Activated CD4-positive, alpha-beta memory T cell treated with anti-CD3 and anti-CD28 coated beads, Interleukin-2, amount 10 ng/mL, durations not matched to agents 7 days and 5 days (primary cell): ENCODE data around the gene SHPK. TPM values are rescaled to one million over a fixed set of nuclear protein-coding genes. Genes with fewer than 3 reads are reported as not detected.
A peak's percentile ranks its signal among the peaks of the same experiment; 100 is the strongest.

Source experiments
- CTCF ChIA-PET: fragments of 350-600 bp; sonication (Branson Sonifier 250); formaldehyde crosslinking; loops from one replicate; lab custom pipeline; 2021; ENCODE audit warnings: antibody characterized with exemption, inconsistent platforms; lab: Charles Lee
- POLR2A ChIA-PET: fragments of 350-600 bp; sonication (Branson Sonifier 250); formaldehyde crosslinking; loops from one replicate; lab custom pipeline; 2021; ENCODE audit warnings: antibody characterized with exemption; lab: Charles Lee
- DNase-seq: peaks from one replicate; pipeline ENCODE4 v3.0.0-alpha.2; 2020
- H3K27ac Mint-ChIP-seq: one replicate; pipeline ENCODE4 v1.8.0; 2021; ENCODE audit warnings: mild to moderate bottlenecking, mixed read lengths
- H3K27me3 Mint-ChIP-seq: one replicate; pipeline ENCODE4 v1.8.0; 2021; ENCODE audit warnings: mixed read lengths
- H3K36me3 Mint-ChIP-seq: one replicate; pipeline ENCODE4 v1.8.0; 2021; ENCODE audit warnings: low read depth, mixed read lengths
- H3K4me1 Mint-ChIP-seq: one replicate; pipeline ENCODE4 v1.8.0; 2021; ENCODE audit warnings: mixed read lengths
- H3K4me3 Mint-ChIP-seq: one replicate; pipeline ENCODE4 v1.8.0; 2021; ENCODE audit warnings: mild to moderate bottlenecking, mixed read lengths
- H3K9me3 Mint-ChIP-seq: one replicate; pipeline ENCODE4 v1.8.0; 2021; ENCODE audit warnings: mixed read lengths
- total RNA-seq, 2 experiments: library from RNA; stranded (reverse); gene quantifications; one replicate each; pipeline ENCODE4 v1.2.3, GENCODE V29; 2021

Gene SHPK, protein sequence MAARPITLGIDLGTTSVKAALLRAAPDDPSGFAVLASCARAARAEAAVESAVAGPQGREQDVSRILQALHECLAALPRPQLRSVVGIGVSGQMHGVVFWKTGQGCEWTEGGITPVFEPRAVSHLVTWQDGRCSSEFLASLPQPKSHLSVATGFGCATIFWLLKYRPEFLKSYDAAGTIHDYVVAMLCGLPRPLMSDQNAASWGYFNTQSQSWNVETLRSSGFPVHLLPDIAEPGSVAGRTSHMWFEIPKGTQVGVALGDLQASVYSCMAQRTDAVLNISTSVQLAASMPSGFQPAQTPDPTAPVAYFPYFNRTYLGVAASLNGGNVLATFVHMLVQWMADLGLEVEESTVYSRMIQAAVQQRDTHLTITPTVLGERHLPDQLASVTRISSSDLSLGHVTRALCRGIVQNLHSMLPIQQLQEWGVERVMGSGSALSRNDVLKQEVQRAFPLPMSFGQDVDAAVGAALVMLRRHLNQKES
- total RNA-seq: 10 to 100 TPM; 10.4 TPM

DNA sequence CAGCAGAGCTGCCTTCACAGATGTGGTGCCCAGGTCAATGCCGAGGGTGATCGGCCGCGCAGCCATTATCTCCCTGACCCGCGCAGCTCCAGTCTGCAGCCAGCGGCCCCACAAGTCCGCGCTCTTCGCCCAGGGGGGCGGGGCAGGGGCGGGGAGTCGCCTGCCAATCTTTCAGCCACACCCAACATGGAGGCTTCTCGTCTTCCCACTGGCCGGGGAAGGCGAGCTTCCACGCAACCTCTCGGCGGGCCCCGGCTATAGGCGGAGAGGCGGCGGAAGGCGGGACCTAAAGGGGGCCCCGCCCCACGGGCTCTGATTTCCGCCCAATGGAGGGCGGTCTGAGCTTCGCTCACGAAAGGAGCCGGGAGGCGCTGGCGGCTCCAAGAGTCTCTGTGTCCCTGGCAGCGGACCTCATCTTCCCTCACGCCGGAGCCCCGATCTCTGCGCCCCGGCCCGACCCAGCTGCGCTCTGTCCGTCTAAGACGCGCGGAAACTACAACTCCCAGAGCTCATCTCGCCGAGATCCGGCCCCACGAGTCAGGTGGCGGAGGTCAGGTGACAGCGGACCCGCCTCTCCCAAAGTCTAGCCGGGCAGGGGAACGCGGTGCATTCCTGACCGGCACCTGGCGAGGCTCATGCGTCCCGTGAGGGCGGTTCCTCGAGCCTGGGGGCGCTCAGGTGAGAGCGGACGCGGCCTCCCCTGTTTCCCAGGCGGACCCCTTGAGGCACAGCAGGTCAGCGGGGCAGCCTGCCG, at the start of gene SHPK, which contains the start of gene CTNS:
SHPK (minus strand) TSS at position 97 of the 754 bp plus-strand sequence; CDS start at position 66, 31 bp downstream.
CTNS (plus strand) TSS at position 607 of the 754 bp plus-strand sequence. CDS start 3,447 bp downstream, outside the sequence.
- no peaks in the 10 kb centered on the region for H3K27me3 Mint-ChIP-seq

DNA sequence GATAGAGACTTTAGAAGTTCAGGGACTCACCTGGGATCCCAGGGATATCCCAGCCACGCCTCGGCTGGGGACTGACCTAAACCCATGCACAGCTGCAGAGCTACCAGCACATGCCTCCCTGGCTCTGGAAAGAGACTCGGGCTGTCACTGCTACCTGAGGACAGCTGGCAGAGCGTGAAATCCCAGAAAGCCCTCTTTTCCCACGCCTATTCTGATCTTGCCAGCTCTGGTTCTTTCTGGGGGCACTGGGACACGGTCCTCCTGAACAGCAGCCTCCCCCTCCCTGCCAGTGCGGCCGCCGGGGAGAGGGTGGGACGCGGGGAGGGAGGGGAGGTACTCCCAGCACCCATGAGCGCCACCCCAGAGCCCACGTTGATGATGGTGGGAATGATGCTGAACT, 49.1 kb upstream of the SHPK start:
- Mint-ChIP-seq H3K9me3 (no peaks in the 10 kb centered on the region), H3K4me1 (peaks cover 24% of the 10 kb centered on the region), H3K36me3 (peaks cover 14% of the 10 kb centered on the region), H3K27me3 (no peaks in the 10 kb centered on the region), H3K4me3 (no peak overlapping the region), H3K27ac (no peak overlapping the region)
- POLR2A ChIA-PET: interaction anchor here (0.9 kb wide), 1 partner anchor 38 kb away, joined by 3 read pairs; the partner anchor contains the start of gene HASPIN
- no peak for DNase-seq
- CTCF ChIA-PET: no interaction called here

More for the DNA sequence above, at the start of gene SHPK, which contains the start of gene CTNS:
- H3K36me3 Mint-ChIP-seq: peaks cover 23% of the 10 kb centered on the region
- peak; percentile 96 for DNase-seq
- peaks cover 49% of the 10 kb centered on the region for H3K4me1 Mint-ChIP-seq
- peak within 1 kb of the TSS; percentile 98 for H3K27ac Mint-ChIP-seq
- peak within 1 kb of the TSS; percentile 96 for H3K4me3 Mint-ChIP-seq
- ChIA-PET CTCF (interaction anchor here (0.7 to 4.1 kb wide), 15 partner anchors 9 to 588 kb away, joined by 3 to 25 read pairs (median 7); partner anchors contain the start of genes HASPIN, NCBP3 and P2RX5), POLR2A (interaction anchor here (0.7 to 2.3 kb wide), 10 partner anchors 9 to 822 kb away, joined by 3 to 16 read pairs (median 3); partner anchors contain the start of genes ATP2A3, EMC6 and TAX1BP3)
- no peaks in the 10 kb centered on the region for H3K9me3 Mint-ChIP-seq

DNA sequence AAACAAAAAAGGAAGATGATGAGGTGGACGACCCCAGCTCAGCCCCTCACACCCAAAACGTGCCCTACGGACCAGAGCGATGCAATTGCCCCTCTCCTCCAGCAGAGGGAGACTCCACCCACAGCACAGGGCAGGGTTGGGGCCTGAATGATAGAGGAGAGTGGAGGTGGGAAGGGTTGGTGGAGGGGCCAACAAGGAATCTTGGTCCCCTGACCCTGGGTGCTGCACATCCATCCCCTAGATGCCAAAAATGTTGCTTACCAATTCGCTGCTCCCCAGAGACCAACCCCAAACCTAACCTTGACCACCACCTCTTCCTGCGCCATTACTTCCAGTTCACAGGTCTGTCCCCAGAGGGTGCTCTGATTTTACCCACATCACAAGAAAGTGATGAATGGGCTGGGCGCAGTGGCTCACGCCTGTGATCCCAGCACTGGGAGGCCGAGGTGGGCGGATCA, 47.0 kb upstream of the SHPK start:
- POLR2A ChIA-PET: no interaction called here
- H3K27ac Mint-ChIP-seq: no peak overlapping the region

DNA sequence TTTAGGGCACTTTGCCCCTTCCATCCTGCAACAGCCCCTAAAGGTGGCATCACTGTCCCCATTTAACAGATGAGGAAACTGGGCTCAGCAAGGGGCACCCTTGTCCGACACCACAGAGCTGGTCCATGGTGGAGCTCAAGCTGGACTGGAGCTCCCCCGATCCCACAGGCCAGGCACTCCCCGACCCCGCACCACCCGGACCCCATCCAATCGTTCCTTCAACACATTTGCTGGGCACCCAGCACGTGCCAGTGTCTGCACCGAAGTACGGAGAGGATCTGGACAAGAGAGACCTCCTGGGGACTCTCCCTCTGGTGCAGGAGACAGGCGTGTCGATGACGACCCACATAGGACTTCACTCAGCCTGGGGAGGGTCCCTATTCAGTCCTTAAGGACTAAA, 46.0 kb upstream of the SHPK start:
- Mint-ChIP-seq H3K4me1 (peaks cover 27% of the 10 kb centered on the region), H3K9me3 (no peaks in the 10 kb centered on the region), H3K27ac (peak overlapping the region; percentile 49), H3K36me3 (peaks cover 10% of the 10 kb centered on the region), H3K27me3 (no peaks in the 10 kb centered on the region), H3K4me3 (no peak overlapping the region)
- ChIA-PET POLR2A (no interaction called here), CTCF (interaction anchor here (0.6 to 2.4 kb wide), 13 partner anchors 12 to 858 kb away, joined by 3 to 21 read pairs (median 5); partner anchors contain the start of genes CTNS, HASPIN and SHPK)
- DNase-seq: no peak

More for the DNA sequence above, 47.0 kb upstream of the SHPK start:
- peaks cover 10% of the 10 kb centered on the region for H3K36me3 Mint-ChIP-seq
- peak; percentile 67 for DNase-seq
- H3K4me3 Mint-ChIP-seq: no peak overlapping the region
- H3K4me1 Mint-ChIP-seq: peaks cover 27% of the 10 kb centered on the region
- CTCF ChIA-PET: interaction anchor here (0.6 to 2.4 kb wide), 18 partner anchors 9 to 164 kb away, joined by 3 to 21 read pairs (median 4); partner anchors contain the start of genes CTNS, EMC6, HASPIN and SHPK
- H3K27me3 Mint-ChIP-seq: no peaks in the 10 kb centered on the region
- no peaks in the 10 kb centered on the region for H3K9me3 Mint-ChIP-seq

DNA sequence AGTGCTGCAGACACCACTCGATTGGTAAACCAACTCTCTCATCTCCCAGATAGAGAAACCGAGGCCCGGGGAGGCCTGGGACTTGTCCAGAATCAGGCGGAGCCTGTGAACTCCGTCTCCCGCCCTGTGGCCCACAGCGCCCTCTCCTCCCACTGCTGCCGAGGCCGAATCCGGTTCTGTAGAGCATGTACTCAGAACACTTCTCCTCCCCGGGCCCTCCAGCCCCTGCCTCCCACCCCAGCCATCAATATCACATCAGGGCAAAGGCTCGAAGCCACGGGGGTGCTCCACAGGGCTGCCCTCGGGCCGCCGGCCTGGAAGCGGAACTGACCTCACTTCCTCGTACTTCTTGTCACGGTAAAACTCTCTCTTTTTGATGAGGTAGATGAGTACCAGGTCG, 45.5 kb upstream of the SHPK start:
- Mint-ChIP-seq H3K36me3 (peaks cover 10% of the 10 kb centered on the region), H3K27me3 (no peaks in the 10 kb centered on the region), H3K4me1 (peaks cover 27% of the 10 kb centered on the region), H3K9me3 (no peaks in the 10 kb centered on the region), H3K4me3 (no peak overlapping the region), H3K27ac (peak overlapping the region; percentile 49)
- no peak for DNase-seq
- ChIA-PET CTCF (interaction anchor here (0.5 to 2.2 kb wide), 5 partner anchors 13 to 857 kb away, joined by 3 to 12 read pairs (median 5); no protein-coding TSS in a partner anchor), POLR2A (no interaction called here)

DNA sequence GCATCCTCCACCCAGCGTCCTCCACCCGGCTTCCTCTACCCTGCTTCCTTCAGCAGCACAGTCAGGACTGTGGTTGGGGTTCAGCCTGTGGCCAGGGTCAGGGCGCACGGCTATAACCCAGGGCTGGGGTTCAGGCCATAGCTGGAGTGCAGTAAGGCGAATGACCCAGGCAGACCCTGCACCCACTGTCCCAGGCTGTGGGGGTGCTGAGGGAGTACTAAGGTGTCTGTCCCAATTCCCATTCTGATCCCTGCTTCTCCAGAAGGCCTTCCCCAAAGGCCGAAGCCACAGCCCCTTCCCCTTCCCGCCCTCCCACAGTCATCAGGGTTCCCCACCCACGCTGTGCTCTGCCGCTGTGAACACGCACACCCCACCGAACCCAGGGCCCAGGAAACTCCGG, 45.0 kb upstream of the SHPK start:
- CTCF ChIA-PET: interaction anchor here (0.5 kb wide), 1 partner anchor 27 kb away, joined by 4 read pairs; no protein-coding TSS in a partner anchor
- POLR2A ChIA-PET: no interaction called here
- peaks cover 10% of the 10 kb centered on the region for H3K36me3 Mint-ChIP-seq
- H3K9me3 Mint-ChIP-seq: no peaks in the 10 kb centered on the region
- H3K4me1 Mint-ChIP-seq: peaks cover 27% of the 10 kb centered on the region
- DNase-seq: no peak
- no peaks in the 10 kb centered on the region for H3K27me3 Mint-ChIP-seq
- H3K27ac Mint-ChIP-seq: no peak overlapping the region
- no peak overlapping the region for H3K4me3 Mint-ChIP-seq

DNA sequence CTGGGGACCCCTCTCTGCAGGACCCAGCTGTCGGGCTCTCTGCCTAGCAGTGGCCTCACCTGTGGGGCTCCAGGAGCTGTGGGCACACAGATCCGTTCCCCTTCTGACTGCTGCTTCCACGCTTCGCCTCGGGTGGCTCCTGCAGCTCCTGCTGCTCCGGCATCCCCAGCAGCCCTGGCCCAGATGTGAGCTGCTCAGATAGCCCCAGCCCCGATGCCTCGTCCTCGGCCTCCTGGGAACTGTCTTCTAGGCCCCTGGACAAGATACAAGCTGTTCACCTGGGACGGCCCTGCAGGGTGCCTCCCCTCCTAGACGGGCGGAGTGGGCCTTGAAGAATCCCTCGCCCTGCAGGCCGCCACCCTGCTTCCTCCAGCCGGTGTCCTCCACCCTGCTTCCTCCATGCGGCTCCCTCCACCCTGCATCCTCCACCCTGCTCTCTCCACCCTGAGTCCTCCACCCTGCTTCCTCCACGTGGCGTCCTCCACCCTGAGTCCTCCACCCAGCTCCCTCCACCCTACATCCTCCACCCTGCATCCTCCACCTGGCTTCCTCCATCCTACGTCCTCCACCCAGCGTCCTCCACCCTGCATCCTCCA, 43.6 kb upstream of the SHPK start:
- POLR2A ChIA-PET: interaction anchor here (0.7 to 1.2 kb wide), 3 partner anchors 11 to 35 kb away, joined by 3 to 4 read pairs (median 3); no protein-coding TSS in a partner anchor
- DNase-seq: no peak
- peaks cover 27% of the 10 kb centered on the region for H3K4me1 Mint-ChIP-seq
- H3K27ac Mint-ChIP-seq: peak overlapping the region; percentile 35
- H3K27me3 Mint-ChIP-seq: no peaks in the 10 kb centered on the region
- H3K9me3 Mint-ChIP-seq: no peaks in the 10 kb centered on the region
- H3K36me3 Mint-ChIP-seq: peaks cover 10% of the 10 kb centered on the region
- CTCF ChIA-PET: interaction anchor here (0.7 kb wide), 1 partner anchor 59 kb away, joined by 3 read pairs; no protein-coding TSS in a partner anchor
- no peak overlapping the region for H3K4me3 Mint-ChIP-seq

DNA sequence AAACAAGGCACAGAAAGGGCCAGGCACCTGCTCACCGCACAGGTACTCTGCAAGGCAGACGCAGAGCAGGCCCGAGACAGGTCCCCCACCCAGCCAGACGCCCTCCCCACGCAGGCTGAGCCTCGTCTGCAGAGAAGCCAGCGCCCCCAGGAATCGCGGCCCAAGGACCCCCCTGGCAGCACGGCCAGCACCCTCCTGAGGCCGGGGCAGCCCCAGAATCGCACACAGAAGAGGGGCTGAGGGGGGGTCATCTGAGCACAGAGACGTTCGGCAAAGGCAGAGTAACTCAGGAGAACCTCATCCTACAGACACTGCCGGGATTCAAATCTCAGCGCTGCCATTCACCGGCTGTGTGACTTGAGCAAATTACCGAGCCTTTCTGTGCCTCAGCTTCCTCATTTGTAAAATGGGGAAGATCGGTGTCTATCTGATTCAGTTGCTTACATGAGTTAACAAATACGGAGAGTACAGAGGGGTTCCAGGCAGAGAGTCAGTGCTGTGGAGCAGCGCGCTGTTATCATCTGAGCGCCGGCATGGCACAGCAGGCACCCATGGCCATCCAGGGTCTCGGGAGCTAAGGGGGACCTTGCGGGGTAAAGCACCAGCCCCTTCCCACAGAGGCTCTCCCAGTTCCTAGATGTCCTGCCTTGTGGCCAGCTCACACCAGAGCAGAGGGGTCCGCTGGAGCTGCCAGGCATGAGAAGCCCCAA, 42.9 kb upstream of the SHPK start:
- no peak overlapping the region for H3K4me3 Mint-ChIP-seq
- H3K27ac Mint-ChIP-seq: no peak overlapping the region
- no peak for DNase-seq
- peaks cover 27% of the 10 kb centered on the region for H3K4me1 Mint-ChIP-seq
- ChIA-PET CTCF (interaction anchor here (0.7 kb wide), 1 partner anchor 59 kb away, joined by 3 read pairs; no protein-coding TSS in a partner anchor), POLR2A (interaction anchor here (0.7 to 1.2 kb wide), 4 partner anchors 10 to 36 kb away, joined by 3 to 4 read pairs (median 3); partner anchors contain the start of genes EMC6 and TAX1BP3)
- no peaks in the 10 kb centered on the region for H3K27me3 Mint-ChIP-seq
- H3K36me3 Mint-ChIP-seq: peaks cover 10% of the 10 kb centered on the region
- H3K9me3 Mint-ChIP-seq: no peaks in the 10 kb centered on the region

DNA sequence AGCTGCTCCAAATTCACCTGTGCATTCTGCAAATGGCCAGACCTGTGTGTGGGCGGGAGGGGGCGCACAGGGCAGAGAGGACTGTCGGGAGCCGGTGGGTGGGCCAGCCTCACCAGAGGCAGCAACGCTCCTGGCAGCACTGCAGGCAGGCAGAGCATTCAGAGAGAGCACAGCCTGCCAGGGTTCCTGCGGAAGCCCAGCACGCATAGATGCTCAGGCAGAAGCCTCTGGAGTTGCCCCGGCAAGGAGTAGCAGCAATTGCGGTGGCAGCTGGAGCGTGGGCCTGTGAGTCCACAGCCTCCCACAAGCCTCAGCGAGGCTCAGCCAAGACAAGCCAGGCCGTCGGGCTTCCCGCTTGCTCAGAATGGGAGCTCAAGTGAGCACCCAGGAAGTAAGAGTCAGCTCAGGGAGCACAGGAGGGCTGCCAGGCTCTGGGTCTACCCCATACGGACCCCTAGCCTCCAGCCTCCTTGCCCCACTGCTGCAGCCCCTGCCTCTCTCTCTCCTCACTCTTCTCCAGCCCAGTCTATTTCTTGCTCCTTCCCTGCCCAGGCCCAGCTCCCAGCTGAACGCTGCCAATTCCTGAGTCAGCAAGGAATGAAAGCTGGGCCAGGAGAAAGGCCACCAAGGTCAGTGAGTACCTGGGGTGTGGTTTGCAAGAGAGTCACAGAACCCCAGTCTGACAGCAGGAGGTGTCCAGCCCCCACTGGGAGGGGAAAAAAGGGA, 42.2 kb upstream of the SHPK start:
- no peaks in the 10 kb centered on the region for H3K9me3 Mint-ChIP-seq
- H3K36me3 Mint-ChIP-seq: peaks cover 10% of the 10 kb centered on the region
- peaks cover 25% of the 10 kb centered on the region for H3K4me1 Mint-ChIP-seq
- POLR2A ChIA-PET: interaction anchor here (1.0 kb wide), 1 partner anchor 9 kb away, joined by 3 read pairs; the partner anchor contains the start of genes EMC6 and TAX1BP3
- no peak overlapping the region for H3K27ac Mint-ChIP-seq
- no peaks in the 10 kb centered on the region for H3K27me3 Mint-ChIP-seq
- H3K4me3 Mint-ChIP-seq: no peak overlapping the region
- CTCF ChIA-PET: no interaction called here
- DNase-seq: no peak

DNA sequence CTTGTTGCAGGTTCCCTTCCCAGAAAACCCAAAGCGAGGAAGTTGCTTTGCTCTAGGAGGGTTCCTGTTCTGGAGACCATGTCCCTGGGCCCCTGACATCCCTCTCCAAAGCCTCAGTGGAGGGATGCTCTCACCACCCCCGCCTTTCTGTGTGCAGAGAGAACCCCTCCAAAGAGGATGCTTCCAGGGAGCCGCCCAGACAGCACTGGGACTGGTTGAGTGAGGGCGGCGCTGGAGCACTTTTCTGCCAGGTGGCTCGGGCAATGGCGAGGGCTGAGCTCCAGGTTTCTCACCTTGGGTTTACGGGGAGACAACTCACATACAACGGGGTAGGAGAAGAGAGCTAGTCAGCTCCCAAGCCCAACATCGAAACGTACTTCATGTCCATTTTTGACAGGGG, 39.8 kb upstream of the SHPK start:
- H3K27me3 Mint-ChIP-seq: no peaks in the 10 kb centered on the region
- DNase-seq: no peak
- H3K4me3 Mint-ChIP-seq: no peak overlapping the region
- peaks cover 10% of the 10 kb centered on the region for H3K4me1 Mint-ChIP-seq
- peaks cover 9% of the 10 kb centered on the region for H3K36me3 Mint-ChIP-seq
- CTCF ChIA-PET: no interaction called here
- H3K27ac Mint-ChIP-seq: no peak overlapping the region
- POLR2A ChIA-PET: no interaction called here
- no peaks in the 10 kb centered on the region for H3K9me3 Mint-ChIP-seq

DNA sequence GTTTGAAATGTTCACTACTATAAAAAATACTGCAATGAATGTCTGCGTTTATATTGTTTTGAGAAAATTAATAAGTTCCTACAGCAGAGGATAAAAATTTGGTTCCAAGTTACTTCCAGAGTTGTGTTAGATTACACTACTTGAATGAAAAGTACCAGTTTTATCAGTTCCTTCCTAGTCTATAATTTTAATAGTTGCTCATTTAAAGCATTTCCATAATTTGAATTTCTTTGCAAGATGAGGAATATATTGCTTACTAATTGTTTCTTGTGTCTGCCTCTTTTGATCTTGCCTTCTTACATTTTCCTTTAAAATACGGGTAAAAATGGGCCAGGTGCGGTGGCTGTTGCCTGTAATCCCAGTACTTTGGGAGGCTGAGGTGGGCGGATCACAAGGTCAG, 36.5 kb upstream of the SHPK start:
- Mint-ChIP-seq H3K36me3 (peaks cover 16% of the 10 kb centered on the region), H3K27ac (no peak overlapping the region), H3K4me3 (no peak overlapping the region), H3K9me3 (no peaks in the 10 kb centered on the region), H3K27me3 (no peaks in the 10 kb centered on the region), H3K4me1 (peaks cover 18% of the 10 kb centered on the region)
- DNase-seq: no peak
- ChIA-PET POLR2A (no interaction called here), CTCF (interaction anchor here (1.2 to 1.5 kb wide), 2 partner anchors 36 to 51 kb away, joined by 3 to 5 read pairs; partner anchors contain the start of genes CTNS, HASPIN and SHPK)
